ENCODE measurements around the gene SCG3.
A peak's percentile ranks its signal among the peaks of the same experiment; 100 is the strongest.
"Not testable (repeated sequence)": the region's sequence is repeated elsewhere in the genome, so short reads cannot be mapped to it uniquely, and the experiment has no call there.

SCG3 gene

DNA sequence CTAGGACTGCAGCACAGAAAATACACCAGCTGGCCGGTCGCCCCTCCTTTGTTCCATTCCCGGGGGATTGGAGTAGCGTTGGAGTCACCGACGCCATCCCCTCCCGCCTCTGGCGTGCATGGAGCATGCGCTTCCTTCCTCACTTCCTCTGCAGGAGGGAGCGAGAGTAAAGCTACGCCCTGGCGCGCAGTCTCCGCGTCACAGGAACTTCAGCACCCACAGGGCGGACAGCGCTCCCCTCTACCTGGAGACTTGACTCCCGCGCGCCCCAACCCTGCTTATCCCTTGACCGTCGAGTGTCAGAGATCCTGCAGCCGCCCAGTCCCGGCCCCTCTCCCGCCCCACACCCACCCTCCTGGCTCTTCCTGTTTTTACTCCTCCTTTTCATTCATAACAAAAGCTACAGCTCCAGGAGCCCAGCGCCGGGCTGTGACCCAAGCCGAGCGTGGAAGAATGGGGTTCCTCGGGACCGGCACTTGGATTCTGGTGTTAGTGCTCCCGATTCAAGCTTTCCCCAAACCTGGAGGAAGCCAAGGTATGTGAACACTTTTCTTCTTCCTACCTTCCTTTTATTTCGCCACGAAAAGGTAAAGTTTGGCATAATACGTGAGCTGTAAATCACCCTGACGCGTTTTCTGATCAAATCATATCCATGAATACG lies at the start of gene SCG3:
SCG3 (plus strand) TSS at position 201 of the 661 bp plus-strand sequence; CDS start at position 454, 253 bp downstream.
- ChIA-PET CTCF (interaction anchor here (0.6 kb wide), 1 partner anchor 31 kb away, joined by 4 read pairs; no protein-coding TSS in a partner anchor), POLR2A (no interaction called here)
- TF ChIP-seq FOXA1 (IDR thresholded peaks at IDR 0.05) = no peak
- TF ChIP-seq L3MBTL2 (conservative IDR thresholded peaks at IDR 0.05) = peak; percentile 29; the same call in 1 of the 2 replicates
- TF ChIP-seq BHLHE40 (IDR thresholded peaks at IDR 0.05; ENCODE audit: borderline replicate concordance) = no peak
- peak; percentile 70 for DNase-seq (ENCODE audit: extremely low spot score)

DNA sequence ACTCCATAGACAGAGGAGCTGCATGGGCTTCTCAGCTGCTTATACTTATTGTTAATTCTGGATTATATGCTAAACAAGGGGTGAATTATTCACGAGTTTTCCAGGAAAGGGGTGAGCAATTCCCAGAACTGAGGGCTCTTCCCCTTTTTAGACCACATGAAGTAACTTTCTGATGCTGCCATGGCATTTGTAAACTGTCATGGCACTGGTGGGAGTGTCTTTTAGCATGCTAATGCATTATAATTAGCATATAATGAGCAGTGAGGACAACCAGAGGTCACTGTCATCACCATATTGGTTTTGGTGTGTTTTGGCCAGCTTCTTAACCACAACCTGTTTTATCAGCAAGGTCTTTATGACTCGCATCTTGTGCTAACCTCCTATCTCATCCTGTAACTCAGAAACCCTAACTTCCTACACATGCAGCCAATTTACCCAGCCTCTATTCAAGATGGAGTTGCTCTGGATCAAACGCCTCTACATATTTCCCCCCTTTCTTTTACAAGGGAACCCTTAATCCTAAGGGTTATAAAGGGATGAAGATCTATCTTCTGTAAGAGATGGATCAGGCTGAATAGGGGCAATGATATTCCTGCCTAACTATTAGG lies 46.6 kb upstream of the SCG3 start:
- ChIA-PET CTCF (interaction anchor here (0.6 to 0.9 kb wide), 3 partner anchors 142 to 246 kb away, joined by 3 read pairs; no protein-coding TSS in a partner anchor), POLR2A (interaction anchor here (1.1 kb wide), 1 partner anchor 12 kb away, joined by 3 read pairs; the partner anchor contains the start of gene DMXL2)
- DNase-seq (ENCODE audit: extremely low spot score) = no peak
- no peak for TF ChIP-seq TARDBP (IDR thresholded peaks at IDR 0.05)
- TF ChIP-seq SP1 (IDR thresholded peaks at IDR 0.05) = no peak
- no peak for TF ChIP-seq ZNF384 (IDR thresholded peaks at IDR 0.05)
- no peak for TF ChIP-seq FOXK2 (IDR thresholded peaks at IDR 0.05)
- TF ChIP-seq NFRKB (IDR thresholded peaks at IDR 0.05) = no peak
- TF ChIP-seq CTBP1 (IDR thresholded peaks at IDR 0.05; ENCODE audit: borderline replicate concordance) = no peak
- no peak for TF ChIP-seq LEF1 (IDR thresholded peaks at IDR 0.05; ENCODE audit: borderline replicate concordance)
- no peak for TF ChIP-seq ELF4 (IDR thresholded peaks at IDR 0.05)
- TF ChIP-seq FOXM1 (IDR thresholded peaks at IDR 0.05; ENCODE audit: borderline replicate concordance) = no peak
- TF ChIP-seq ARNT (IDR thresholded peaks at IDR 0.05) = no peak
- TF ChIP-seq L3MBTL2 (conservative IDR thresholded peaks at IDR 0.05) = no peak
- TF ChIP-seq FOXA1 (IDR thresholded peaks at IDR 0.05) = no peak

DNA sequence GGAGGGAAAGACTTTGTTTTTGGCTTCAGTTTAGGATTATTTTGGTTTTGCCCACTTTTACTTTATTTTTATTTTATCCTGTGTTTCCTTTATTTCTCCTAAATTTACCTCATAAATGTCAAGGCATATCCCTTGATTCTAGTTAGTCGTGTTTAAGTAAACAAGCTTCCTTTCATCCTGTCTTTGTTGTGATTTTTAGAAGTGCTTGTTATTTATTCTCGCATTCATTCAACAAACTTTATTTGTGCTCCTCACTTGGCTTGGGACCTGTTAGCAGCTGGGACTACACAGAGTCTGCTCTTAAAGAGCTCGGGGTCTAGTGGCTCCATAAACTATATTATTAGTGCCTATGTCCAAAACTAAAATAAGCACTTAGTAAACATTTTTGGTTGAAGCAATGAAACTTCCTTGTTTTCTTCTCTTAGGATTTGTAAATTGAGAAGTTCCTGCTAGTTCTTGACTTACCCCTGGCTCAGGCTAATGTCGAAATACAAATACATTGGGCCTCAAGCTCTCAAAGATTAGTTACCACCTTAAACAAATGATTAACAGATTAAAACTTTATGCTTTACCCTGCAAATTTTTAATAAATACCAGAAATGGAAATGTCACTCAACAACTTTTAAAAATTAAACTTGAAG lies 39.7 kb upstream of the SCG3 start:
- DNase-seq (ENCODE audit: extremely low spot score) = no peak
- ChIA-PET POLR2A (no interaction called here), CTCF (interaction anchor here (1.0 to 1.7 kb wide), 2 partner anchors 14 to 135 kb away, joined by 4 to 5 read pairs; no protein-coding TSS in a partner anchor)
- no peak for TF ChIP-seq FOXA1 (IDR thresholded peaks at IDR 0.05)
- TF ChIP-seq TARDBP (IDR thresholded peaks at IDR 0.05) = no peak
- TF ChIP-seq HDGF (IDR thresholded peaks at IDR 0.05; ENCODE audit: borderline replicate concordance) = no peak
- TF ChIP-seq BHLHE40 (IDR thresholded peaks at IDR 0.05; ENCODE audit: borderline replicate concordance) = no peak
- TF ChIP-seq ZNF384 (IDR thresholded peaks at IDR 0.05) = no peak
- TF ChIP-seq L3MBTL2 (conservative IDR thresholded peaks at IDR 0.05) = no peak
- no peak for TF ChIP-seq FOXK2 (IDR thresholded peaks at IDR 0.05)
- no peak for TF ChIP-seq LEF1 (IDR thresholded peaks at IDR 0.05; ENCODE audit: borderline replicate concordance)
- TF ChIP-seq, protein P1, sequence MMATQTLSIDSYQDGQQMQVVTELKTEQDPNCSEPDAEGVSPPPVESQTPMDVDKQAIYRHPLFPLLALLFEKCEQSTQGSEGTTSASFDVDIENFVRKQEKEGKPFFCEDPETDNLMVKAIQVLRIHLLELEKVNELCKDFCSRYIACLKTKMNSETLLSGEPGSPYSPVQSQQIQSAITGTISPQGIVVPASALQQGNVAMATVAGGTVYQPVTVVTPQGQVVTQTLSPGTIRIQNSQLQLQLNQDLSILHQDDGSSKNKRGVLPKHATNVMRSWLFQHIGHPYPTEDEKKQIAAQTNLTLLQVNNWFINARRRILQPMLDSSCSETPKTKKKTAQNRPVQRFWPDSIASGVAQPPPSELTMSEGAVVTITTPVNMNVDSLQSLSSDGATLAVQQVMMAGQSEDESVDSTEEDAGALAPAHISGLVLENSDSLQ (IDR thresholded peaks at IDR 0.05) = no peak
- no peak for TF ChIP-seq SUZ12 (IDR thresholded peaks at IDR 0.05)
- no peak for TF ChIP-seq NFRKB (IDR thresholded peaks at IDR 0.05)
- TF ChIP-seq ARNT (IDR thresholded peaks at IDR 0.05) = no peak

DNA sequence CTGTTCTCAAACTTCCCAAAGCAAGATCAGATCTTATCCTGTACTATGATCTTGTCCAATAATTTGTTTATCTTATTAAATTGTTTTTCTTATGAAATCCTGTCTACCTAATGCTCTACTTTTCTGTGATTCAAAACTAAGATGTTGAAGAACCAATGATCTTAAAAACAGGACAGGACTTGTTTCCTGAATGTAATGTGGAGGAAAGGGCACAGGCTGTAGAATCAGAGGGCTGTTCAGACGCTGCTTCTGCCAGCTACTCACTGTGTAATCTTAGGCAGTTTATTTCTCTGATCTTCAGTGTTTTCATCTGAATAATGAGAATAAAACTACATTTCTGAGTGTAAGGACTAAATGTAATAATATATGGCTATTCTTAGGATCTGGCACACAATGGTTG lies 38.6 kb upstream of the SCG3 start:
- CTCF ChIA-PET = no interaction called here
- POLR2A ChIA-PET = no interaction called here
- TF ChIP-seq FOXM1 (IDR thresholded peaks at IDR 0.05; ENCODE audit: borderline replicate concordance) = no peak
- TF ChIP-seq ZNF384 (IDR thresholded peaks at IDR 0.05) = no peak
- no peak for TF ChIP-seq NFRKB (IDR thresholded peaks at IDR 0.05)
- no peak for TF ChIP-seq CTBP1 (IDR thresholded peaks at IDR 0.05; ENCODE audit: borderline replicate concordance)
- TF ChIP-seq HDGF (IDR thresholded peaks at IDR 0.05; ENCODE audit: borderline replicate concordance) = no peak
- no peak for TF ChIP-seq ELF4 (IDR thresholded peaks at IDR 0.05)
- TF ChIP-seq L3MBTL2 (conservative IDR thresholded peaks at IDR 0.05) = no peak
- TF ChIP-seq FOXA1 (IDR thresholded peaks at IDR 0.05) = no peak
- no peak for TF ChIP-seq SUZ12 (IDR thresholded peaks at IDR 0.05)
- TF ChIP-seq ARNT (IDR thresholded peaks at IDR 0.05) = no peak
- no peak for TF ChIP-seq BHLHE40 (IDR thresholded peaks at IDR 0.05; ENCODE audit: borderline replicate concordance)
- TF ChIP-seq FOXK2 (IDR thresholded peaks at IDR 0.05) = no peak
- no peak for TF ChIP-seq TARDBP (IDR thresholded peaks at IDR 0.05)
- no peak for TF ChIP-seq SP1 (IDR thresholded peaks at IDR 0.05)
- no peak for DNase-seq (ENCODE audit: extremely low spot score)

DNA sequence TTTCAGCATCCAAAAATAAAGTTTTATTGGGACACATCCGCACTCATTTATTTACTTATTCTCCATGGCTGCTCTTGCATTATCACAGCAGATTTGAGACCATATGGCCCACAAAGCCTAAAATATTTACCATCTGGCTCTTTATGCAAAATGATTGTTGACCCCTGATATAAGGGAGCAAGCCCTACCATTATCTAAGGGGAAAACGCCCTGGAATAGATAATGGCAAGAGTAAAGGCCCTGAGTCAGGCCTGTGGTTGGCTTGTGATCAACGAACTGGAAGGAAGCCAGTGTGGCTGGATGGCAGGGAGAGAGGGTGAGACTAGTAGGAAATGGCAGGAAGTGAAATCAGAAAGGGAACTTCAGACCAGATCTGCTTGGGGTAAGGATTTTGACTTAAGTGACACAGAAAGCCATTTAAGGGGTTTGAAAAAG lies 34.2 kb upstream of the SCG3 start:
- POLR2A ChIA-PET = no interaction called here
- CTCF ChIA-PET = interaction anchor here (1.2 kb wide), 1 partner anchor 129 kb away, joined by 7 read pairs; no protein-coding TSS in a partner anchor
- TF ChIP-seq ZNF384 (IDR thresholded peaks at IDR 0.05) = no peak
- no peak for TF ChIP-seq SUZ12 (IDR thresholded peaks at IDR 0.05)
- no peak for TF ChIP-seq ARNT (IDR thresholded peaks at IDR 0.05)
- TF ChIP-seq CTBP1 (IDR thresholded peaks at IDR 0.05; ENCODE audit: borderline replicate concordance) = no peak
- no peak for TF ChIP-seq FOXK2 (IDR thresholded peaks at IDR 0.05)
- no peak for TF ChIP-seq FOXM1 (IDR thresholded peaks at IDR 0.05; ENCODE audit: borderline replicate concordance)
- TF ChIP-seq L3MBTL2 (conservative IDR thresholded peaks at IDR 0.05) = no peak
- no peak for TF ChIP-seq SP1 (IDR thresholded peaks at IDR 0.05)
- no peak for DNase-seq (ENCODE audit: extremely low spot score)

DNA sequence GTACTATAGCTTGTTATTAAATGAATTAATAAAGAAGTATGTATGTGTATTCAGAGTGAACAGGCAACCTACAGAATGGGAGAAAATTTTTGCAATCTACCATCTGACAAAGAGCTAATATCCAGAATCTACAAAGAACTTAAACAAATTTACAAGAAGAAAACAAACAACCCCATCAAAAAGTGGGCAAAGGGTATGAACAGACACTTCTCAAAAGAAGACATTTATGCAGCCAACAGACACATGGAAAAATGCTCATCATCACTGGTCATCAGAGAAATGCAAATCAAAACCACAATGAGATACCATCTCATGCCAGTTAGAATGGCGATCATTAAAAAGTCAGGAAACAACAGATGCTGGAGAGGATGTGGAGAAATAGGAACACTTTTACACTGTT lies 33.2 kb upstream of the SCG3 start:
- POLR2A ChIA-PET = not testable (repeated sequence)
- CTCF ChIA-PET = interaction anchor here (1.2 kb wide), 1 partner anchor 128 kb away, joined by 7 read pairs; no protein-coding TSS in a partner anchor

DNA sequence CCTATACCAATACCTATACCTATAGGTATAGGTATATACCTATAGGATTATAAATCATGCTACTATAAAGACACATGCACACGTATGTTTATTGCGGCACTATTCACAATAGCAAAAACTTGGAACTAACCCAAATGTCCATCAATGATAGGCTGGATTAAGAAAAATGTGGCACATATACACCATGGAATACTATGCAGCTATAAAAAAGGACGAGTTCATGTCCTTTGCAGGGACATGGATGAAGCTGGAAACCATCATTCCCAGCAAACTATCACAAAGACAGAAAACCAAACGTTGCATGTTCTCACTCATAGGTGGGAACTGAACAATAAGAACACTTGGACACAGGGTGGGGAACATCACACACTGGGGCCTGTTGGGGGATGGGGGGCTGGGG lies 32.7 kb upstream of the SCG3 start:
- POLR2A ChIA-PET = not testable (repeated sequence)
- CTCF ChIA-PET = interaction anchor here (3.8 kb wide), 1 partner anchor 128 kb away, joined by 55 read pairs; no protein-coding TSS in a partner anchor

More for the DNA sequence above, 33.2 kb upstream of the SCG3 start:
- not testable (repeated sequence) for DNase-seq (ENCODE audit: extremely low spot score)

More for the DNA sequence above, 32.7 kb upstream of the SCG3 start:
- not testable (repeated sequence) for DNase-seq (ENCODE audit: extremely low spot score)

Measured in HEK293T (cell line).